Stomach (tissue), 19 donors: ENCODE data around the gene NCKIPSD. TPM values are rescaled to one million over a fixed set of nuclear protein-coding genes. Genes with fewer than 3 reads are reported as not detected.
"Not testable (repeated sequence)": the region's sequence is repeated elsewhere in the genome, so short reads cannot be mapped to it uniquely, and the experiment has no call there.

ENCODE experiments used
- DNase-seq, 2 donors: peaks; one replicate each; pipeline versions ENCODE4 v3.0.0 to v3.0.0-alpha.2; 2013 to 2019
- H3K27ac ChIP-seq, 5 donors: fragments of 200-600 bp in 4 of 5; sonication (generic) in 4 of 5; one replicate each; pipeline ENCODE4 v1.5.1; 2013 to 2019; ENCODE audit warnings: mild to moderate bottlenecking in 1 of 5, moderate library complexity in 1 of 5
- H3K27me3 ChIP-seq, 3 donors: fragments of 200-600 bp; sonication (generic); one replicate each; pipeline ENCODE4 v1.5.1; 2017 to 2019; ENCODE audit warnings: mixed run types in 1 of 3
- H3K36me3 ChIP-seq, 4 donors: fragments of 200-600 bp; sonication (generic); 1 replicate in 3 of 4; 2 replicates in 1 of 4; pipeline ENCODE4 v1.5.1; 2016 to 2019
- H3K4me1 ChIP-seq, 4 donors: fragments of 200-600 bp; sonication (generic); one replicate each; pipeline ENCODE4 v1.5.1; 2016 to 2019
- H3K4me3 ChIP-seq, 4 donors: fragments of 200-600 bp; sonication (generic) in 3 of 4; one replicate each; pipeline ENCODE4 v1.5.1; 2016 to 2019; ENCODE audit warnings: mild to moderate bottlenecking in 1 of 4
- H3K9me3 ChIP-seq, 4 donors: fragments of 200-600 bp; sonication (generic); one replicate each; pipeline ENCODE4 v1.5.1; 2016 to 2019
- CTCF ChIP-seq, 7 experiments: fragments of 450-650 bp in 4 of 7; fragments of 200-600 bp in 3 of 7; sonication (generic) in 3 of 7; IDR thresholded peaks; one replicate each; pipeline ENCODE4 v1.5.1; 2016 to 2019; ENCODE audit warnings: antibody characterized with exemption in 7 of 7, control low read depth in 2 of 7, mild to moderate bottlenecking in 1 of 7
- EP300 ChIP-seq: sonication (generic); formaldehyde crosslinking; IDR thresholded peaks from one replicate; pipeline ENCODE4 v1.6.1; 2017; ENCODE audit warnings: antibody characterized with exemption
- POLR2A ChIP-seq, 4 donors: fragments of 450-650 bp; IDR thresholded peaks; one replicate each; pipeline ENCODE4 v1.6.1; 2016; ENCODE audit warnings: antibody characterized with exemption in 4 of 4, control low read depth in 2 of 4, mild to moderate bottlenecking in 1 of 4, moderate library complexity in 1 of 4
- POLR2AphosphoS5 ChIP-seq, 3 donors: sonication (generic); formaldehyde crosslinking; IDR thresholded peaks; one replicate each; pipeline ENCODE4 v1.6.1; 2016; ENCODE audit warnings: antibody characterized with exemption in 3 of 3
- WGBS, 5 donors: extraction: QIAGEN DNeasy Blood & Tissue Kit in 3 of 5; methylation state at CpG; one replicate each; pipeline versions ENCODE4 v1.1.5 to v1.1.7; 2013 to 2018; 5-methylcytosine and 5-hydroxymethylcytosine counted together
- intact Hi-C: fragments of 100-400 bp; cut with DNase I; formaldehyde crosslinking; loops from one replicate; pipeline ENCODE4 v1.15.1; 2023; ENCODE audit warnings: low total_unique reads
- long read RNA-seq, 10 donors: transcript quantifications; one replicate each; lab custom pipeline, GENCODE V29; 2026
- polyA plus RNA-seq, 3 donors: library from polyadenylated mRNA; stranded (reverse); fragments of 200-250 nt; gene quantifications; one replicate each; pipeline ENCODE4 v1.2.3, GENCODE V29; 2013
- total RNA-seq, 5 donors: library from RNA; depleted of rRNA; stranded (reverse); fragments of >200 nt; gene quantifications; one replicate each; pipeline versions ENCODE4 v1.1.0 to v1.2.3, GENCODE V29; 2014 to 2016
- donor health status: healthy with polysubstance abuse.
- donor health status: Bipolar disorder and iron deficiency.
- donor health status: healthy.

NCKIPSD gene
- total RNA-seq (10 to 100 TPM; 16.2 to 46.7 (median 32.6) TPM), polyA plus RNA-seq (1 to 10 TPM; 6.1 to 7.7 (median 6.1) TPM)
- long read RNA-seq, donor 1, partial matches to known transcripts = 0 of 1 reads
- long read RNA-seq, donor 1, other reads (novel, unspliced or antisense) = 0 of 1 reads
- long read RNA-seq, donor 2, partial matches to known transcripts = 0 of 1 reads
- long read RNA-seq, donor 2, other reads (novel, unspliced or antisense) = 0 of 1 reads
- long read RNA-seq, donor 3, partial matches to known transcripts = 0 of 1 reads
- long read RNA-seq, donor 3, other reads (novel, unspliced or antisense) = 0 of 1 reads
- long read RNA-seq, donor 4 = 0 reads
- long read RNA-seq, donor 5, partial matches to known transcripts = 0 of 1 reads
- long read RNA-seq, donor 5, other reads (novel, unspliced or antisense) = 0 of 1 reads
- long read RNA-seq, donor 6 = 0 reads
- long read RNA-seq, donor 7, partial matches to known transcripts = 0 of 1 reads
- long read RNA-seq, donor 7, other reads (novel, unspliced or antisense) = 0 of 1 reads
- long read RNA-seq, donor 8 = 0 reads
- long read RNA-seq, donor 9 = 0 reads
- long read RNA-seq, donor 10, partial matches to known transcripts = 0 of 1 reads
- long read RNA-seq, donor 10, other reads (novel, unspliced or antisense) = 0 of 1 reads

DNA sequence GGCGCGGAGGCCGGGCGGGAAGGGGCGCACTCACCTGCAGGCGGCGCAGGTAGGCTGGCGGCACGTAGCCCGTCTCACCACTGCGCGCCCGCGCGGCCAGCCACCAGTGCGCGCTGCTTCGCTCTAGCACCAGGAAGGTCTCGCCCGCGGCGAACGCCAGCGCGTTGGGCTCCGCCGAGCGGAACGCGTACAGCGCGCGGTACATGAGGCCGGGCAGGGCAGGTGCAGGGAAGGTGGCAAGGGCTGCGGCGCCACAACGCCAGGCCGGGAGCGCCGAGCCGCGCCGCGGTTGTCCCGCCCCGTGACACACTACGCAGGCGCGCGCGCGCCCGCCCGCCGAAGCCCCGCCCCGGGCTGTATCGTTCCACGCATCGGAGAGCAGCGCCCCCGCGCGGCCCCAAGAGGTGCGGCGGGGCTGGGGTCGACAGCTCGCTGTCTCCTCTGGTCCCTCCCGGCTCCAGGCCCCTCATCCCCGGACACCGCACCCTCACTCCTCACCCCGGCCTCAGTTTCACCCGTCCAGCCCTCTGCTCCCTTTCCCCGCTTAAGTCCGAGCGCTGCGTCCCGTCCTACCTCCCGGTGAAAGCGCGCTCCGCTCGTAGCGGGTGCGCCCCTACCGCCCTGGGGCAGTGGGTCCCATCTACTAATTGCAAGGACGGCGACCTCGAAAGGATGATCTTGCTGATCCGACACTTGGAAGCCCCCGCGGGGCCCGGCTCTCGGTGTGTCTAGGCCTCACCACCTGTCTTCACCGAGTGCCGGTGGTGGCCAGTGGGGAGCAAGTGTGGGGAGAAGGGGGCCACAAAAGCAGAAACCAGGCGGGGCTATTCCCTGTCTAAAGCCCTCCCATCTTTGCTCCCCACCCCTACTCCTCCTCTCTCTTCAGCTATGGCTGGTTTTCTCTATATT lies at the start of gene NCKIPSD:
Gene NCKIPSD, minus strand, starts transcription at position 313 of the 909 bp plus-strand sequence. Its CDS starts 108 bp downstream, at position 205.
- Histone ChIP-seq H3K4me1 (peaks cover 26 to 46% (median 40%) of the 10 kb centered on the region in 4 donors), H3K27me3 (no peaks in the 10 kb centered on the region), H3K27ac (peak within 1 kb of the TSS; percentile 91 to 96 (median 91)), H3K36me3 (peaks cover 53 to 59% (median 55%) of the 10 kb centered on the region in 4 donors), H3K9me3 (no peaks in the 10 kb centered on the region), H3K4me3 (peak within 1 kb of the TSS; percentile 71 to 96 (median 78))
- 0 to 2% (median 0%) methylated on average over 21 to 97 of the region's 97 CpGs for WGBS, 5 donors
- peak; percentile 94 to 96 for DNase-seq
- intact Hi-C loops = no loop called here
- TF ChIP-seq CTCF (IDR thresholded peaks at IDR 0.05) (peak in 5 of 7 experiments; percentile 51 to 88 (median 79)), EP300 (no peak), POLR2A (IDR thresholded peaks at IDR 0.05) (no peak), POLR2AphosphoS5 (IDR thresholded peaks at IDR 0.05) (peak in 2 of 3 donors; percentile 87)

- H3K27ac ChIP-seq, intact Hi-C loops, DNase-seq, H3K9me3 ChIP-seq, H3K36me3 ChIP-seq, H3K4me3 ChIP-seq, H3K27me3 ChIP-seq: not testable (repeated sequence)
- 54 to 62% (median 56%) methylated on average over 7 to 8 of the region's 8 CpGs for WGBS, 5 donors
- H3K4me1 ChIP-seq = peaks cover 21 to 26% (median 22%) of the 10 kb centered on the region in 4 donors
These were observed 49.5 kb upstream of the NCKIPSD start for GRCh38 chr3:48735075-48735767.

- 50 to 92% (median 89%) methylated on average over 2 to 16 of the region's 25 CpGs for WGBS, 5 donors
- H3K9me3 ChIP-seq, H3K4me3 ChIP-seq, H3K36me3 ChIP-seq, intact Hi-C loops, H3K27me3 ChIP-seq, DNase-seq, H3K27ac ChIP-seq: not testable (repeated sequence)
- peaks cover 14 to 20% (median 16%) of the 10 kb centered on the region in 4 donors for H3K4me1 ChIP-seq
These were observed 48.8 kb upstream of the NCKIPSD start for GRCh38 chr3:48734541-48734940.

- intact Hi-C loops, H3K27ac ChIP-seq, H3K27me3 ChIP-seq, H3K9me3 ChIP-seq, H3K36me3 ChIP-seq, H3K4me3 ChIP-seq, DNase-seq: not testable (repeated sequence)
- H3K4me1 ChIP-seq = peaks cover 8 to 14% (median 10%) of the 10 kb centered on the region in 4 donors
- 93 to 98% (median 96%) methylated on average over 9 to 30 of the region's 53 CpGs for WGBS, 5 donors
These were observed 48.2 kb upstream of the NCKIPSD start for GRCh38 chr3:48733752-48734518.

DNA sequence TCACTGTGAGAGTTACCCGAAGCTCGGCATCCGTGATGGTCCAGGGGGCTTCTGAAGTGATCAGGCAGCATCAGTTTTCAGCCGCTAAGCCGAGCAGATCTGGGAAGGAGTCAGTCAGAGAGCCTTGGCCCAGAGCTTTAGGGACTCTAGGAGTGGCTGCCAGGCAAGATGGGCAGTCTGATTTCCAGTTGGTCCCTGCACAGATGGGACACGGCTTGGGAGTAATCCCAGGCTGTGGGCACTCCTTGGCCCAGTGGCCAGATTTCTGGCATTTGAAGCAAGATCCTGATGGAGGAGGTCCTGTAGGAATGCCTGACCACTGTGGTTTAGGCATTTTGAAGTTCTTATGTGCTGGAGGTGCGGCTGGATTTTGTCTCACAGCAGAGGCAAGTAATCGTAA lies 41.8 kb upstream of the NCKIPSD start:
- no peak for DNase-seq
- TF ChIP-seq CTCF (IDR thresholded peaks at IDR 0.05) = no peak
- no peak for TF ChIP-seq POLR2A (IDR thresholded peaks at IDR 0.05)
- no peak for TF ChIP-seq EP300
- no peak for TF ChIP-seq POLR2AphosphoS5 (IDR thresholded peaks at IDR 0.05)
- intact Hi-C loops = no loop called here
- no peak overlapping the region for H3K27ac ChIP-seq
- H3K4me1 ChIP-seq = no peaks in the 10 kb centered on the region
- whole genome bisulfite sequencing, 5 donors = 87 to 95% (median 90%) methylated on average over 8 of the region's 8 CpGs
- no peak overlapping the region for H3K4me3 ChIP-seq
- H3K27me3 ChIP-seq = no peaks in the 10 kb centered on the region
- no peaks in the 10 kb centered on the region for H3K36me3 ChIP-seq
- no peaks in the 10 kb centered on the region for H3K9me3 ChIP-seq

- 86 to 93% (median 91%) methylated on average over 8 of the region's 8 CpGs for WGBS, 5 donors
- intact Hi-C loops, H3K9me3 ChIP-seq, H3K27me3 ChIP-seq, H3K27ac ChIP-seq, H3K4me3 ChIP-seq, DNase-seq, H3K36me3 ChIP-seq: not testable (repeated sequence)
- peaks cover 0 to 16% (median 9%) of the 10 kb centered on the region in 4 donors for H3K4me1 ChIP-seq
These were observed 39.6 kb upstream of the NCKIPSD start for GRCh38 chr3:48725185-48725855.
